ENCODE data around the gene SLITRK3.

- TF ChIP-seq CTCF (IDR thresholded peaks at IDR 0.05 in 2 of 3, conservative IDR thresholded peaks at IDR 0.05 in 1 of 3; ENCODE audit: borderline replicate concordance in 1 of 3, insufficient read depth in 1 of 3, low read depth in 2 of 3, low read length in 2 of 3): no peak
- no peak for TF ChIP-seq SP1 (IDR thresholded peaks at IDR 0.05; ENCODE audit: low read depth)
- TF ChIP-seq POLR2A (IDR thresholded peaks at IDR 0.05; ENCODE audit: borderline replicate concordance, extremely low read depth, insufficient read depth, insufficient read length): no peak
- no peak for TF ChIP-seq EGR1 (IDR thresholded peaks at IDR 0.05; ENCODE audit: low read depth)
- no peak for TF ChIP-seq EZH2 (IDR thresholded peaks at IDR 0.05)
- no peak for TF ChIP-seq JUND (IDR thresholded peaks at IDR 0.05)
- no peak for TF ChIP-seq ZFX (IDR thresholded peaks at IDR 0.05)
- no peak for TF ChIP-seq REST (IDR thresholded peaks at IDR 0.05; ENCODE audit: low read depth)
- no peak for TF ChIP-seq ELF1 (IDR thresholded peaks at IDR 0.05; ENCODE audit: borderline replicate concordance, low read depth)
Observed at GRCh38 chr3:165225604-165226003, 29.4 kb upstream of the SLITRK3 start.
